GM21576 (cell line): ENCODE measurements around the gene BOD1L1.

Experiments
- ATAC-seq: cut with Tn5 transposase; IDR thresholded peaks from one replicate; pipeline ENCODE4 v1.9.1; 2021; ENCODE audit warnings: mild to moderate bottlenecking, moderate library complexity; ENCODE audit not compliant: unreplicated experiment

BOD1L1 gene

DNA sequence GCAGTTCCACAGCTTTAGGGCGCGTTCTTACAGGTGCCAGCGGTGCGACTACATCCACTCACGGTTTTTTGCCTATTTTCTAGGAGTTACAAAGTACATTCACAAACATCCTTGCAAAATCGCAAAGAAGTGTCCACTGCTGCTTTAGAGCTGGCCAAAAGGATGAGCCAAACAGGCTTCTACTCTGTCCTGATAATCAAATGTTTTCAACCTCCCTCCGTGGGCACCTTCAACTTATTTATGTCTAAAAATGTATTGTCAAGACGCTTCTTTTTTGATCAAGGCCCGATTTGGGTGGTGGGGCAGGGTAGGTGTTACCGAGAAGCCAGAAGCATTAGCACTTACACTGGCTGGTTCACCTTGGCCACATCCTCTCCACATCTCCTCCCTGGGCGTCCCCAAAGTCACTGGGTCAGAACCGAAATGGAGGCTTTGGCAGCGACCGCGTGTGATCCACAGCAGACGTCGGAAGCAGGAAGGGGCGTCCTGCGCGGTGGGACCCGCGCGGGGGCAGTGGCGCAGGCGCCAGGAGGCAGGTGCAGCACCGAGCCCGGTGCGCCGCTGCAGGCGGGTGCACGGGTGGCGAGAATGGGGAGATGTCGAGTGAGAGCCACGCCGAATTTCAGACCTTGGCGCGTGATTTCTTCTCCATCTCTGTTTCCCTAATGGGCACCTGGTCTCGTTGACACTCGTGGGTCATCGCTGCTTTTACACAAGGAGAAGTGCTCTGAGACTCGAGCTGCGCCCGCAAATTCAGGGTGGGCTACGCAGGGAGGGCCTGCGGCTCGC lies 100.1 kb downstream of the BOD1L1 start:
- ATAC-seq = peak; percentile 14

DNA sequence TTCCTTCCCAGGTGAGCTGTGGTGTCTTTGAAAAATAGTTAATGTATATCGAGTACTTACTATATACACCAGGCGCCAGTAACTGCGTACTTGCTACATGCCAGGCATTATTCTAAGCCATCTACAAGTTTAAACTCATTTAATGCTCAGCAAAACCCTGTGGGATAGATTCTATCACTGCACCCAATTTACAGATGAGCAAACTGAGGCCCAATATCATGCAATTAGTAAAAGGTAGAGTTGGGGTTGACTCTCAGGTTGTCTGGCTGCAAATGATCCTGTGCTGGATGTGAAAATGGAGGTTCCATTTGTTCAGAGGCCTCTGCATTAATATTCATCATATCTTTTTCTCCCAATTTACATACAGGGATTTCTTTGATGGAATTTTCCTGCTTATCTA lies 100.9 kb downstream of the BOD1L1 start:
- ATAC-seq = no peak

DNA sequence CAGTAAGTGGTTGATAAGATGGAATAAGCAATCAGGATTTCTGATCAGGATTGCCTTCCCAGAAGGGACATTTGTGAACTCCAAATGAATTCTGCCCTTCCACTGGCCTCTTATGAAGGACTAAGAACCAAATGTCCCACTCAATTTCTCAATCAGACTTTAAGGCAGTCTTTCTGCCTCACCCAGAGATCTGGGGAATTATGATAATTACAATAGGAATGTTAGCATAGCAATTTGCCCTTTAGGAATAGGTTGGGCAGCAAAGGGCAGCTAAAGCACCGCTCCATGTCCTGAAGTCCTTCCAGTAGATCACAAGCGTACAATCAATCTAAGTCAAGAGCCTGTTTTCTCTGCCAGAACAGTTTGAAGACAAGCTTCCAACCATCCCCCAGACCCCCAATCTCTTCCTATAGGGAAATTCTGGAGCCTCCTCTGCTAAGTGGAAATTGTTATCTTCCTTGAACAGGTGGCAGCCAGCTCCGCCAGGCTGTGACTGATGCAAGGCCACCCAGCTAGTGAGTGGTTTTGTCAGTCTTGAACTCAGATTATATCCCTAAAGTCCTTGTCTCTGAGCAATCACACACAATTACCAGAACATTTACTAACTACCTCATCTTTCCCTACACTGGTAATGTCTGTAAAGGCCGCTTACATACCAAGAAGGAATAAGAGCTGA lies 101.8 kb downstream of the BOD1L1 start:
- no peak for ATAC-seq

GRCh38 chr4:13524504-13525243 lies 102.9 kb downstream of the BOD1L1 start:
- no peak for ATAC-seq

DNA sequence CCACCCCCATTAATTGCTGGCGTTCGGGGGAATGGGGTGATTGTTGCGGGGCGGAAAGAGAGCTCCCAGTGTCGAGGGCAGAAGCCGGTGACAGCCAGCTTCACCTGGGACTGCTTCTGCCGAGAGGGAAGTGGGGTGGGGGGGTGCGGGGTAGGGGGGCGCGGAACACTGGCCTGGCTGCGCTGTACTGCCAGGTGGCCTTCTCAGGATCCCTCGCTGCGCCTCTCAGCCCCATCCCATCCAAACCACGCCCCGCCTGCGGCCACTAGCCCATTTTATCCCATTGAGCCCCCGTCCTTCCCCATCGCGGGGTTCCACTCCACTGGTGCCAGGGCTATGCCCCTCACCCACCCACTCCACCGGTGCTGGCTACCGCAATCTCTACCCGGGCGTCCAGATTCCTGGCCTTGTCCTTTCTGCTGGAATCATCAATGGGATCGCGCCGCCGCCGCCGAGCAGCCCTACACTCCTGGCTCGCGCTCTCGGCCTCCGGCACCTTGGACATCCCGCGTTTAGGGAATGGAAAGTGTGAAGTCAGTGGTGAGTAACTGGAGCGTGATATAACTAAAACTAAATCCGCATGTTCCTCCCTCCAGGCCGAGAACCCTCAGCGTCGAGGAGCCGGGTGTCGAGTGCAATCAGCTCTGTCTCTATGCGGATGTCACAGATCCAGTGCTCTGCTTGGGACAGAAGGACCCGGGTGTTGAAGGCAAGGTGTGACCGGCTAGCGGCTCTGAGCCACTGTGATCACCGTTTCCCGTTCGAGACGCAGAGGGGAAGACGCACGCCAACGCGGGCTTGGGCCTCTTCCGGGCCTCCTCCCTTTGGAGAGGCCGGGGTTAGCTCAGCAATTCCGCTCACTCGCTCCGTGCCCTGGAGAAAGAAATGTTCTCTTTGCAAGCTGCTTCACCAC lies 103.7 kb downstream of the BOD1L1 start:
- ATAC-seq = no peak

GRCh38 chr4:13523105-13523477 lies 104.4 kb downstream of the BOD1L1 start:
- ATAC-seq = no peak

DNA sequence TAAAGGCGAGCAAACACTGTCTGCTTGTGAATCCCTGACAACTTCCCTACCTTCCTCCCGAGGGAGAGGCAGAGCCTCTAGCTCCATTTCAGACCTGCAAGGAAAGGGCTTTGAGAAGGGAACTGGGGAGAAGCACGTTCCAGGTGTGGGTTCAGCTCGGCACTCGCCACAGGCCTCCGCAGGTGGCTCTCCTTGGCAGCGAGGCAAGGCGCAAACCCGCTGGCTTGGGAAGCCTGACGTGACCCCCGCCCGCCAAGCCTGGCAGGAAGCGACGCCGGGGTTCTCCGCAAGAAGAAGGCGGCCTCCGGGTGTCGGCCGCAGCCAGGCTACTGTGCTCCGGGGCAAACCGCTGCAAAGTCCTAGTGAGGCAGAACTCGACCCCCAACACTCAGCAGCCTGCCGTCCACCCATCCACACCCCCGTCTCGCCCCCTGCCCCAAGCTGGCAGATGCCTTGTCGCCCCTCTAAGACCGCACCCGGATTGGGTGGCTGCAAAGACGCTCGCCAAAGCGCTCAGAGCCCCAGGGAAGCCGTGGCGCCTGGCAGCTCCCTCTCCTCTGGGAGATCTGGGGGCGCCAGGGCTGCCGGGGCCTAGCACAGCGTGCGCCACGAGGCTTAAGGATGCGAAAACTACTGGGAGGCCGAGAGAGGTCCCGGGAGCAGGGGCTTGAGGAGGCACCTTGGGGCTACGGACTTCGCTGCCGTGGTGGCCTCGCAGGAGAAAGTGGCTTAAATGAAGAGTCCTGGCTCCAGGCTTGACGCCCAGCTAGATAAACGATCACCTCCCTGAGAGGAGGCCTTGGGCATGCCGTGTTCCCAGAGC lies 105.0 kb downstream of the BOD1L1 start:
- ATAC-seq = no peak

GRCh38 chr4:13521047-13521446 lies 106.5 kb downstream of the BOD1L1 start:
- ATAC-seq = no peak
